Loucy (cell line): ENCODE measurements around the gene UBE2L6.
"Not testable (repeated sequence)": the region's sequence is repeated elsewhere in the genome, so short reads cannot be mapped to it uniquely, and the experiment has no call there.

Experiments
- EZH2phosphoT487 ChIP-seq: fragments of 200-600 bp; IDR thresholded peaks from 2 replicates; pipeline ENCODE4 v1.6.1; 2018; ENCODE audit warnings: antibody characterized with exemption, mild to moderate bottlenecking, moderate library complexity, borderline replicate concordance
- TF ChIP-seq, protein P1 (sequence below): fragments of 200-600 bp; sonication (generic); conservative IDR thresholded peaks from 2 replicates; pipeline ENCODE4 v1.5.1; 2014; ENCODE audit warnings: mild to moderate bottlenecking, antibody characterized with exemption, low read length

DNA sequence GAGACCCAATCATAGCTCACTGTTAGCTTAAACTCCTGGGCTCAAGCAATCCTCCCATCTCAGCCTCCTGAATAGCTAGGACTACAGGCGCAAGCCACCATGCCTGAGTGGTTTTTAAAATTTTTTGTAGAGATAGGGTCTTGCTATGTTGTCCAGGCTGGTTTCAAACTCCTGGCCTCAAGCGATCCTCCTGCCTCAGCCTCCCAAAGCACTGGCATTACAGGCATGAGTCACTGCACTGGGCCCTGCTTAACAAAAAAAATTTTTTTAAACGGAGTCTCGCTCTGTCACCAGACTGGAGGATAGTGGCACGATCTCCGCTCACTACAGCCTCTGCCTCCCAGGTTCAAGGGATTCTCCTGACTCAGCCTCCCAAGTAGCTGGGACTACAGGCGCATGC is 33.0 kb downstream of the UBE2L6 start:
- TF ChIP-seq, protein P1, sequence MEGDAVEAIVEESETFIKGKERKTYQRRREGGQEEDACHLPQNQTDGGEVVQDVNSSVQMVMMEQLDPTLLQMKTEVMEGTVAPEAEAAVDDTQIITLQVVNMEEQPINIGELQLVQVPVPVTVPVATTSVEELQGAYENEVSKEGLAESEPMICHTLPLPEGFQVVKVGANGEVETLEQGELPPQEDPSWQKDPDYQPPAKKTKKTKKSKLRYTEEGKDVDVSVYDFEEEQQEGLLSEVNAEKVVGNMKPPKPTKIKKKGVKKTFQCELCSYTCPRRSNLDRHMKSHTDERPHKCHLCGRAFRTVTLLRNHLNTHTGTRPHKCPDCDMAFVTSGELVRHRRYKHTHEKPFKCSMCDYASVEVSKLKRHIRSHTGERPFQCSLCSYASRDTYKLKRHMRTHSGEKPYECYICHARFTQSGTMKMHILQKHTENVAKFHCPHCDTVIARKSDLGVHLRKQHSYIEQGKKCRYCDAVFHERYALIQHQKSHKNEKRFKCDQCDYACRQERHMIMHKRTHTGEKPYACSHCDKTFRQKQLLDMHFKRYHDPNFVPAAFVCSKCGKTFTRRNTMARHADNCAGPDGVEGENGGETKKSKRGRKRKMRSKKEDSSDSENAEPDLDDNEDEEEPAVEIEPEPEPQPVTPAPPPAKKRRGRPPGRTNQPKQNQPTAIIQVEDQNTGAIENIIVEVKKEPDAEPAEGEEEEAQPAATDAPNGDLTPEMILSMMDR, result not testable (repeated sequence)
- TF ChIP-seq EZH2phosphoT487, result not testable (repeated sequence)
